SK-N-SH (cell line): ENCODE measurements around the gene DAB1.

ENCODE experiments used
- CTCF ChIP-seq: fragments of 200-600 bp; sonication (generic); IDR thresholded peaks from 2 replicates; pipeline ENCODE4 v1.6.1; 2017; ENCODE audit warnings: antibody characterized with exemption, mild to moderate bottlenecking, moderate library complexity
- RAD21 ChIP-seq: IDR thresholded peaks from 2 replicates; pipeline ENCODE4 v1.6.1; 2012; ENCODE audit warnings: mild to moderate bottlenecking, low read length
- TCF12 ChIP-seq: IDR thresholded peaks from 2 replicates; pipeline ENCODE4 v1.4.0; 2012
- TEAD4 ChIP-seq: IDR thresholded peaks from 2 replicates; pipeline ENCODE4 v1.4.0; 2012; ENCODE audit warnings: mild to moderate bottlenecking, borderline replicate concordance; ENCODE audit not compliant: insufficient read depth

- TF ChIP-seq TCF12 (no peak), TEAD4 (no peak), CTCF (peak; percentile 49), RAD21 (peak; percentile 58)
These were observed 1.4 kb downstream of the DAB1 start for GRCh38 chr1:57422271-57423134.
